PC-9 (cell line): ENCODE results near the gene CALU.

Experiments used
- CTCF ChIP-seq: fragments of 200-600 bp; sonication (generic); conservative IDR thresholded peaks from 2 replicates; pipeline ENCODE4 v1.6.1; 2017; ENCODE audit warnings: mixed run types, antibody characterized with exemption, mild to moderate bottlenecking, moderate library complexity
- EZH2 ChIP-seq: fragments of 200-600 bp; sonication (generic); IDR thresholded peaks from 2 replicates; pipeline ENCODE4 v1.8.0; 2017; ENCODE audit warnings: antibody characterized with exemption, low read depth

- TF ChIP-seq CTCF (no peak), EZH2 (no peak)
Observed at GRCh38 chr7:128725531-128725930, 13.6 kb upstream of the CALU start.
